Ovary (tissue), 3 donors: ENCODE data around the gene FBXL17.

Experiments used
- EP300 ChIP-seq: sonication (generic); formaldehyde crosslinking; IDR thresholded peaks from one replicate; pipeline ENCODE4 v1.6.1; 2017; ENCODE audit warnings: antibody characterized with exemption
- TF ChIP-seq, protein P1 (sequence below), 3 donors: fragments of 450-650 bp in 2 of 3; fragments of 200-600 bp in 1 of 3; IDR thresholded peaks; one replicate each; pipeline versions ENCODE4 v1.5.1 to v1.8.0; 2016 to 2022; ENCODE audit warnings: antibody characterized with exemption in 3 of 3, mild to moderate bottlenecking in 1 of 3
- donor health status: DM: no; HTN: no; CAD: no.

DNA sequence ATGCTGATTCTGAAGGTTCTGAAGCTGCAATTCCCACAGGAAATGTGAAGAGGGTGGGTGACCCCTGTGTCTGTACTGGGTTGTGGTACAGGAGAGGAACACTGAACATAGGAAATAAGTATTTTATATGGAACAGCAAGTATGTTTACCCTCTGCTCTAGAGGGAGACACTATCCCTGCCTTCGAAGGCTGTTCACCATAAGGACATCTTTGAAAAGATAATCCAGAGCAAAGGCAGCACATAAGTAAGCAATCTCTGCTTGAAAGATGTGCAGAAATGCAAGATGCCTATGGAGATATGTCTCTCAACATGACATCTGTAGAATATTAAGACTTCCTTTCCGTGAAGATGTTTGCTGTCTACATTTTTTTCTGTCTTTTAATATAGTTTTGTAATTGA lies 526.7 kb downstream of the FBXL17 start:
- TF ChIP-seq, protein P1, sequence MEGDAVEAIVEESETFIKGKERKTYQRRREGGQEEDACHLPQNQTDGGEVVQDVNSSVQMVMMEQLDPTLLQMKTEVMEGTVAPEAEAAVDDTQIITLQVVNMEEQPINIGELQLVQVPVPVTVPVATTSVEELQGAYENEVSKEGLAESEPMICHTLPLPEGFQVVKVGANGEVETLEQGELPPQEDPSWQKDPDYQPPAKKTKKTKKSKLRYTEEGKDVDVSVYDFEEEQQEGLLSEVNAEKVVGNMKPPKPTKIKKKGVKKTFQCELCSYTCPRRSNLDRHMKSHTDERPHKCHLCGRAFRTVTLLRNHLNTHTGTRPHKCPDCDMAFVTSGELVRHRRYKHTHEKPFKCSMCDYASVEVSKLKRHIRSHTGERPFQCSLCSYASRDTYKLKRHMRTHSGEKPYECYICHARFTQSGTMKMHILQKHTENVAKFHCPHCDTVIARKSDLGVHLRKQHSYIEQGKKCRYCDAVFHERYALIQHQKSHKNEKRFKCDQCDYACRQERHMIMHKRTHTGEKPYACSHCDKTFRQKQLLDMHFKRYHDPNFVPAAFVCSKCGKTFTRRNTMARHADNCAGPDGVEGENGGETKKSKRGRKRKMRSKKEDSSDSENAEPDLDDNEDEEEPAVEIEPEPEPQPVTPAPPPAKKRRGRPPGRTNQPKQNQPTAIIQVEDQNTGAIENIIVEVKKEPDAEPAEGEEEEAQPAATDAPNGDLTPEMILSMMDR (IDR thresholded peaks at IDR 0.05), result no peak
- TF ChIP-seq EP300, result no peak
